Ishikawa (cell line): Measurements from ENCODE around the gene ELMO1.

Experiments used
- CEBPB ChIP-seq: IDR thresholded peaks from 2 replicates; pipeline ENCODE4 v1.6.1; 2012
- EP300 ChIP-seq: IDR thresholded peaks from 2 replicates; pipeline ENCODE4 v1.6.1; 2012; ENCODE audit warnings: borderline replicate concordance
- NFIC ChIP-seq: IDR thresholded peaks from 2 replicates; pipeline ENCODE4 v1.6.1; 2012
- TEAD4 ChIP-seq: IDR thresholded peaks from 2 replicates; pipeline ENCODE4 v1.6.1; 2012

- TF ChIP-seq EP300 (no peak), NFIC (no peak), CEBPB (no peak), TEAD4 (no peak)
These were observed 197.4 kb downstream of the ELMO1 start for GRCh38 chr7:37251222-37251621.
